ENCODE measurements around the gene RIMBP2.

The RIMBP2 gene

DNA sequence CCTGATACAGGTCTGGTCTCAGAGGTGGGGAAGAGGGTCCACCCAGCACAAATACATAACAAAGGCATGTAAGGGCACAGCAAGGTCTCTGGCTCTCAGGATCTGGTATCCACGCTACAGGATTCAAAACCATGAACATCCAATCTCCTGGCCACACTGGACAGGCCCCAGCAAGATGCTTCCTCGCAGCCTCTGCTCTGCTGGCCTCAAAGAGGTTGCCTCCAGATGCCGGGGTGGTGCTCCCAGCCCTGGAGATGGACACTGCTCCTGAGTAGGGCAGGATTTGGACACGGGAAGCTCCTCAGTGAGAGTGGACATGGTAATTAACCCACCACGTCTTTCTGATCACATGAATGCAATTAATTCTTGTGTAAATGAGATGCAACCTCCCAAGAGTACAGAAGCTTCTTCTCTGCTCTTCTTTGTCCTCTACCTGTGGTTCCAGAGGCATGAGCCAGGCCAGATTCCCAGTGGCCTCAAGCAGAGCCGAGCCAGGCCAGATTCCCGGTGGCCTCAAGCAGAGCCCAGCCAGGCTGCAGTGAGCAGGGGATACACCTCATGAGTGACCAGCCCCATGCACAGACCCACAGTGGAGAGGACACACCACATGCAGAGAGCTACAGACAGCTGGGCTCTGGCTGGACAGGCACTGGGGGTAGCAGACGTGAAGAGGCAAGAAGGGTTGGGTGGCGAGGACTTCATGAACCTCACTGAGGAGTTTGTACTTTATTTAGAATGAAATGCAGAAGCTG is 192.1 kb downstream of the RIMBP2 start:
- TF ChIP-seq EZH2 (optimal IDR thresholded peaks at IDR 0.05; ENCODE audit: low read depth, low read length): no peak
- TF ChIP-seq EZH2phosphoT487 (IDR thresholded peaks at IDR 0.05; ENCODE audit: low read length): no peak
- TF ChIP-seq, protein P1, sequence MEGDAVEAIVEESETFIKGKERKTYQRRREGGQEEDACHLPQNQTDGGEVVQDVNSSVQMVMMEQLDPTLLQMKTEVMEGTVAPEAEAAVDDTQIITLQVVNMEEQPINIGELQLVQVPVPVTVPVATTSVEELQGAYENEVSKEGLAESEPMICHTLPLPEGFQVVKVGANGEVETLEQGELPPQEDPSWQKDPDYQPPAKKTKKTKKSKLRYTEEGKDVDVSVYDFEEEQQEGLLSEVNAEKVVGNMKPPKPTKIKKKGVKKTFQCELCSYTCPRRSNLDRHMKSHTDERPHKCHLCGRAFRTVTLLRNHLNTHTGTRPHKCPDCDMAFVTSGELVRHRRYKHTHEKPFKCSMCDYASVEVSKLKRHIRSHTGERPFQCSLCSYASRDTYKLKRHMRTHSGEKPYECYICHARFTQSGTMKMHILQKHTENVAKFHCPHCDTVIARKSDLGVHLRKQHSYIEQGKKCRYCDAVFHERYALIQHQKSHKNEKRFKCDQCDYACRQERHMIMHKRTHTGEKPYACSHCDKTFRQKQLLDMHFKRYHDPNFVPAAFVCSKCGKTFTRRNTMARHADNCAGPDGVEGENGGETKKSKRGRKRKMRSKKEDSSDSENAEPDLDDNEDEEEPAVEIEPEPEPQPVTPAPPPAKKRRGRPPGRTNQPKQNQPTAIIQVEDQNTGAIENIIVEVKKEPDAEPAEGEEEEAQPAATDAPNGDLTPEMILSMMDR (IDR thresholded peaks at IDR 0.05; ENCODE audit: low read length): no peak

GRCh38 chr12:130523208-130523607 is 192.9 kb downstream of the RIMBP2 start:
- no peaks in the 10 kb centered on the region for H3K27me3 ChIP-seq (replicated peaks; ENCODE audit: insufficient read depth, low read length)
- no peaks in the 10 kb centered on the region for H3K36me3 ChIP-seq (replicated peaks; ENCODE audit: insufficient read depth, low read length)
- no peaks in the 10 kb centered on the region for H3F3A ChIP-seq (ENCODE audit: insufficient read depth, low read length)
- no peaks in the 10 kb centered on the region for H3K9me2 ChIP-seq (replicated peaks; ENCODE audit: insufficient read depth, low read length)
- H3K79me2 ChIP-seq (ENCODE audit: low read length): no peaks in the 10 kb centered on the region
- no peaks in the 10 kb centered on the region for H3K4me1 ChIP-seq (ENCODE audit: low read length)
- no peaks in the 10 kb centered on the region for H3K9me3 ChIP-seq (replicated peaks; ENCODE audit: insufficient read depth, low read length)
- H3K4me2 ChIP-seq (ENCODE audit: low read depth, low read length): no peak overlapping the region
- no peak overlapping the region for H3K4me3 ChIP-seq (ENCODE audit: low read length)
- H4K20me1 ChIP-seq (ENCODE audit: insufficient read depth, low read length): no peaks in the 10 kb centered on the region
- TF ChIP-seq, protein P1 (IDR thresholded peaks at IDR 0.05; ENCODE audit: low read length): no peak
- TF ChIP-seq EZH2phosphoT487 (IDR thresholded peaks at IDR 0.05; ENCODE audit: low read length) (no peak), EZH2 (optimal IDR thresholded peaks at IDR 0.05; ENCODE audit: low read depth, low read length) (no peak)
- H2AFZ ChIP-seq (ENCODE audit: low read length): no peak overlapping the region
- no peak for DNase-seq
- H3K27ac ChIP-seq (ENCODE audit: low read length): no peak overlapping the region
- H3K9ac ChIP-seq (ENCODE audit: low read length): no peak overlapping the region

More for the DNA sequence above, 192.1 kb downstream of the RIMBP2 start:
- Histone ChIP-seq H4K20me1 (ENCODE audit: insufficient read depth, low read length) (no peaks in the 10 kb centered on the region), H3K79me2 (ENCODE audit: low read length) (no peaks in the 10 kb centered on the region), H3K27me3 (replicated peaks; ENCODE audit: insufficient read depth, low read length) (no peaks in the 10 kb centered on the region), H3F3A (ENCODE audit: insufficient read depth, low read length) (no peaks in the 10 kb centered on the region), H3K27ac (ENCODE audit: low read length) (no peak overlapping the region), H2AFZ (ENCODE audit: low read length) (no peak overlapping the region), H3K36me3 (replicated peaks; ENCODE audit: insufficient read depth, low read length) (no peaks in the 10 kb centered on the region), H3K9me2 (replicated peaks; ENCODE audit: insufficient read depth, low read length) (no peaks in the 10 kb centered on the region), H3K4me3 (ENCODE audit: low read length) (no peak overlapping the region), H3K9ac (ENCODE audit: low read length) (no peak overlapping the region), H3K4me1 (ENCODE audit: low read length) (no peaks in the 10 kb centered on the region), H3K4me2 (ENCODE audit: low read depth, low read length) (no peak overlapping the region), H3K9me3 (replicated peaks; ENCODE audit: insufficient read depth, low read length) (no peaks in the 10 kb centered on the region)
- DNase-seq: no peak

GRCh38 chr12:130522244-130522834 is 193.8 kb downstream of the RIMBP2 start:
- no peaks in the 10 kb centered on the region for H3K27me3 ChIP-seq (replicated peaks; ENCODE audit: insufficient read depth, low read length)
- DNase-seq: no peak
- H2AFZ ChIP-seq (ENCODE audit: low read length): no peak overlapping the region
- TF ChIP-seq EZH2 (optimal IDR thresholded peaks at IDR 0.05; ENCODE audit: low read depth, low read length): no peak
- TF ChIP-seq, protein P1 (IDR thresholded peaks at IDR 0.05; ENCODE audit: low read length): no peak
- TF ChIP-seq EZH2phosphoT487 (IDR thresholded peaks at IDR 0.05; ENCODE audit: low read length): no peak
- H3K9me3 ChIP-seq (replicated peaks; ENCODE audit: insufficient read depth, low read length): no peaks in the 10 kb centered on the region
- no peak overlapping the region for H3K27ac ChIP-seq (ENCODE audit: low read length)
- no peaks in the 10 kb centered on the region for H3K79me2 ChIP-seq (ENCODE audit: low read length)
- H3K4me3 ChIP-seq (ENCODE audit: low read length): no peak overlapping the region
- no peaks in the 10 kb centered on the region for H3F3A ChIP-seq (ENCODE audit: insufficient read depth, low read length)
- no peak overlapping the region for H3K4me2 ChIP-seq (ENCODE audit: low read depth, low read length)
- no peaks in the 10 kb centered on the region for H3K9me2 ChIP-seq (replicated peaks; ENCODE audit: insufficient read depth, low read length)
- H3K4me1 ChIP-seq (ENCODE audit: low read length): no peaks in the 10 kb centered on the region
- H3K36me3 ChIP-seq (replicated peaks; ENCODE audit: insufficient read depth, low read length): no peaks in the 10 kb centered on the region
- H3K9ac ChIP-seq (ENCODE audit: low read length): no peak overlapping the region
- H4K20me1 ChIP-seq (ENCODE audit: insufficient read depth, low read length): no peaks in the 10 kb centered on the region
